ENCODE data around the gene FCGR2B. TPM values are rescaled to one million over a fixed set of nuclear protein-coding genes. Genes with fewer than 3 reads are reported as not detected.
"Not testable (repeated sequence)": the region's sequence is repeated elsewhere in the genome, so short reads cannot be mapped to it uniquely, and the experiment has no call there.

Gene FCGR2B
- total and polyA plus RNA-seq, 2 donors (not counting 1 experiment from before 2014, with no cell fraction given) = 144 to 282 TPM

- intact Hi-C loops (cut with micrococcal nuclease) = no loop called here
- Mint-ChIP-seq H3K9me3 (ENCODE audit: insufficient read depth) (no peaks in the 10 kb centered on the region), H3K27me3 (no peaks in the 10 kb centered on the region), H3K4me1 (peaks cover 6% of the 10 kb centered on the region), H3K27ac (no peak overlapping the region), H3K4me3 (no peak overlapping the region)
- no peak for DNase-seq
- TF ChIP-seq EZH2 (IDR thresholded peaks at IDR 0.05; ENCODE audit: borderline replicate concordance, insufficient read depth, low read depth, low read length, poor library complexity, severe bottlenecking) = no peak
- TF ChIP-seq CTCF (IDR thresholded peaks at IDR 0.05) = no peak
- H3K27ac ChIP-seq (ENCODE audit: low read length in 2 of 2) = no peak overlapping the region
- H3K9me3 ChIP-seq (ENCODE audit: control extremely low read depth in 1 of 3, control insufficient read depth in 2 of 3, insufficient read depth in 1 of 3, low read length in 2 of 3) = no peaks in the 10 kb centered on the region
- no peaks in the 10 kb centered on the region for H3K27me3 ChIP-seq (replicated peaks in 1 of 4; ENCODE audit: control extremely low read depth in 1 of 4, control insufficient read depth in 3 of 4, insufficient read depth in 4 of 4, low read length in 3 of 4)
- H3K4me2 ChIP-seq (replicated peaks; ENCODE audit: low read depth, low read length, poor library complexity, severe bottlenecking) = peak overlapping the region; percentile 1
- ChIA-PET POLR2A (no interaction called here), CTCF (interaction anchor here (1.1 to 1.4 kb wide), 2 partner anchors 38 to 49 kb away, joined by 3 to 4 read pairs; no protein-coding TSS in a partner anchor)
- H2AFZ ChIP-seq (ENCODE audit: insufficient read depth, low read depth, low read length, poor library complexity, severe bottlenecking) = no peak overlapping the region
- H3K4me1 ChIP-seq (ENCODE audit: control insufficient read depth in 2 of 2, insufficient read depth in 2 of 2, low read length in 2 of 2) = peaks cover 3 to 5% of the 10 kb centered on the region in 2 donors
- no peak for ATAC-seq (ENCODE audit: low read depth)
- H4K20me1 ChIP-seq (ENCODE audit: control insufficient read depth, insufficient read depth, low read length, poor library complexity, severe bottlenecking) = no peaks in the 10 kb centered on the region
- no peaks in the 10 kb centered on the region for H3K79me2 ChIP-seq (ENCODE audit: control insufficient read depth, insufficient read depth, low read length)
- WGBS (ENCODE audit: insufficient coverage) = no CpG with 5 or more reads among the region's 3 CpGs
- no peaks in the 10 kb centered on the region for H3K36me3 ChIP-seq (replicated peaks in 1 of 2; ENCODE audit: control extremely low read depth in 1 of 2, control insufficient read depth in 1 of 2, extremely low read depth in 1 of 2, insufficient read depth in 2 of 2, low read length in 1 of 2)
- H3K4me3 ChIP-seq (ENCODE audit: control extremely low read depth in 1 of 5, extremely low read depth in 1 of 5, insufficient read depth in 1 of 5, low read depth in 2 of 5, low read length in 4 of 5) = no peak overlapping the region
- no peak overlapping the region for H3K9ac ChIP-seq (ENCODE audit: low read length)
Observed at GRCh38 chr1:161688946-161689345, 26.0 kb downstream of the FCGR2B start.

DNA sequence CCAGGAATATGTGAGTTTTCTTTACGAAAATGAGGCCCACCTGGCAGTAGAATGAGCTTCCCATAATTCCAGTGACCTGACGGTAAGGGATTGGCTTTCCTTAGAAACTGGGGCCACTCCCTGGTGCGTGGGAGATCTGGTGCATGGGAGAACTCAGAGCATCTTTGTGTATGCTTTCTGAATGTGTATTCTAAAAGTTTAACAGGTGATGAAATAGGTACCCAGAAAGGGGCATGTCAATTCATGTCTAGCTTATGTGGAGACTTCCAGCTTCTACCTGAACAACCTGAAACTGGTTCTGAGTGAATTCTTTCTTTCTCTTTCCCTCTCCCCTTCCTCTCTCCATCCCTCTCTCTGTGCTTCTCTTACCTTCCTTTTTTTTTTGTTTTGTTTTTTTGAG, 28.9 kb downstream of the FCGR2B start:
- DNase-seq = no peak
- no peak overlapping the region for H3K27ac Mint-ChIP-seq
- Histone ChIP-seq H3K9me3 (ENCODE audit: control extremely low read depth in 1 of 3, control insufficient read depth in 2 of 3, insufficient read depth in 1 of 3, low read length in 2 of 3) (no peaks in the 10 kb centered on the region), H3K27ac (ENCODE audit: low read length in 2 of 2) (no peak overlapping the region), H3K4me3 (ENCODE audit: control extremely low read depth in 1 of 5, extremely low read depth in 1 of 5, insufficient read depth in 1 of 5, low read depth in 2 of 5, low read length in 4 of 5) (no peak overlapping the region), H3K9ac (ENCODE audit: low read length) (no peak overlapping the region), H3K4me1 (ENCODE audit: control insufficient read depth in 2 of 2, insufficient read depth in 2 of 2, low read length in 2 of 2) (peaks cover 3 to 5% of the 10 kb centered on the region in 2 donors), H4K20me1 (ENCODE audit: control insufficient read depth, insufficient read depth, low read length, poor library complexity, severe bottlenecking) (no peaks in the 10 kb centered on the region), H3K36me3 (replicated peaks in 1 of 2; ENCODE audit: control extremely low read depth in 1 of 2, control insufficient read depth in 1 of 2, extremely low read depth in 1 of 2, insufficient read depth in 2 of 2, low read length in 1 of 2) (no peaks in the 10 kb centered on the region), H3K4me2 (replicated peaks; ENCODE audit: low read depth, low read length, poor library complexity, severe bottlenecking) (no peak overlapping the region), H3K27me3 (replicated peaks in 1 of 4; ENCODE audit: control extremely low read depth in 1 of 4, control insufficient read depth in 3 of 4, insufficient read depth in 4 of 4, low read length in 3 of 4) (no peaks in the 10 kb centered on the region), H3K79me2 (ENCODE audit: control insufficient read depth, insufficient read depth, low read length) (no peaks in the 10 kb centered on the region), H2AFZ (ENCODE audit: insufficient read depth, low read depth, low read length, poor library complexity, severe bottlenecking) (no peak overlapping the region)
- no peak for ATAC-seq (ENCODE audit: low read depth)
- peaks cover 6% of the 10 kb centered on the region for H3K4me1 Mint-ChIP-seq
- no peak overlapping the region for H3K4me3 Mint-ChIP-seq
- CTCF ChIA-PET = interaction anchor here (0.7 to 1.6 kb wide), 4 partner anchors 15 to 196 kb away, joined by 3 to 7 read pairs (median 3); partner anchors contain the start of gene FCRLA
- WGBS (ENCODE audit: insufficient coverage) = 97% methylated on average over 3 of the region's 3 CpGs
- POLR2A ChIA-PET = no interaction called here
- peaks cover 3% of the 10 kb centered on the region for H3K9me3 Mint-ChIP-seq (ENCODE audit: insufficient read depth)
- intact Hi-C loops (cut with micrococcal nuclease) = no loop called here
- H3K27me3 Mint-ChIP-seq = no peaks in the 10 kb centered on the region
- no peak for TF ChIP-seq EZH2 (IDR thresholded peaks at IDR 0.05; ENCODE audit: borderline replicate concordance, insufficient read depth, low read depth, low read length, poor library complexity, severe bottlenecking)

DNA sequence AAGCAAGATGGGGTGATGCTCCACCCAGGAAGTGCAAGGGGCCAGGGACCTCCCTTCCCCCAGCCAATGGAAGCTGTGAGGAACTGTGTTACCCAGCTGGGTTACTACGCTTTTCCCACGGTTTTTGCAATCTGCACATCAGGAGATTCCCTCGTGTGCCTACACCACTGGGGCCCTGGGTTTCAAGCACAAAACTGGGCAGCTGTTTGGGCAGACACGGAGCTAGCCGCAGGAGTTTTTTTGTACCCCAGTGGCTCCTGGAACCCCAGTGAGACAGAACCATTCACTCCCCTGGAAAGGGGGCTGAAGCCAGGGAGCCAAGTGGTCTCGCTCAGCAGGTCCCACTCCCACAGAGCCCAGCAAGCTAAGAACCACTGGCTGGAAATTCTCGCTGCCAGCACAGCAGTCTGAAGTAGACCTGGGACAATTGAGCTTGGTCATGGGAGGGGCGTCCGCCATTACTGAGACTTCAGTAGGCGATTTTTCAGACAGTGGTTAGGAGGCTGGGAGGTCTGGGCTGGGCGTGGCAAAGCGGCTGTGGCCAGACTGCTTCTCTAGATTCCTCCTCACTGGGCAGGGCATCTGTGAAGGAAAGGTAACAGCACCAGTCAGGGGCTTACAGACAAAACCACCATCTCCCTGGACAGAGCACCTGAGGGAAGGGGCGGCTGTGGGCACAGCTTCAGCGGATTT, 30.2 kb downstream of the FCGR2B start:
- not testable (repeated sequence) for H3K4me3 ChIP-seq (ENCODE audit: control extremely low read depth in 1 of 5, extremely low read depth in 1 of 5, insufficient read depth in 1 of 5, low read depth in 2 of 5, low read length in 4 of 5)

More for the DNA sequence above, 30.2 kb downstream of the FCGR2B start:
- DNase-seq; H3K27me3 ChIP-seq (replicated peaks in 1 of 4; ENCODE audit: control extremely low read depth in 1 of 4, control insufficient read depth in 3 of 4, insufficient read depth in 4 of 4, low read length in 3 of 4); POLR2A ChIA-PET; H3K79me2 ChIP-seq (ENCODE audit: control insufficient read depth, insufficient read depth, low read length); H3K4me1 Mint-ChIP-seq; H3K9ac ChIP-seq (ENCODE audit: low read length); H3K27me3 Mint-ChIP-seq; H3K27ac ChIP-seq (ENCODE audit: low read length in 2 of 2); H3K36me3 ChIP-seq (replicated peaks in 1 of 2; ENCODE audit: control extremely low read depth in 1 of 2, control insufficient read depth in 1 of 2, extremely low read depth in 1 of 2, insufficient read depth in 2 of 2, low read length in 1 of 2); H3K4me2 ChIP-seq (replicated peaks; ENCODE audit: low read depth, low read length, poor library complexity, severe bottlenecking); H4K20me1 ChIP-seq (ENCODE audit: control insufficient read depth, insufficient read depth, low read length, poor library complexity, severe bottlenecking); H3K9me3 ChIP-seq (ENCODE audit: control extremely low read depth in 1 of 3, control insufficient read depth in 2 of 3, insufficient read depth in 1 of 3, low read length in 2 of 3); ATAC-seq (ENCODE audit: low read depth); H3K4me1 ChIP-seq (ENCODE audit: control insufficient read depth in 2 of 2, insufficient read depth in 2 of 2, low read length in 2 of 2); H3K27ac Mint-ChIP-seq; intact Hi-C loops (cut with micrococcal nuclease); H3K4me3 Mint-ChIP-seq; H2AFZ ChIP-seq (ENCODE audit: insufficient read depth, low read depth, low read length, poor library complexity, severe bottlenecking); H3K9me3 Mint-ChIP-seq (ENCODE audit: insufficient read depth): not testable (repeated sequence)
- WGBS (ENCODE audit: insufficient coverage) = 97% methylated on average over 14 of the region's 14 CpGs
- CTCF ChIA-PET = interaction anchor here (1.3 kb wide), 1 partner anchor 44 kb away, joined by 3 read pairs; no protein-coding TSS in a partner anchor

Data from B cell (primary cell).